GM18870 (cell line): Measurements from ENCODE around the gene KMT2D.

Source experiments
- ATAC-seq: cut with Tn5 transposase; IDR thresholded peaks from one replicate; pipeline ENCODE4 v1.9.1; 2021; ENCODE audit warnings: moderate library complexity; ENCODE audit not compliant: unreplicated experiment

The KMT2D gene

DNA sequence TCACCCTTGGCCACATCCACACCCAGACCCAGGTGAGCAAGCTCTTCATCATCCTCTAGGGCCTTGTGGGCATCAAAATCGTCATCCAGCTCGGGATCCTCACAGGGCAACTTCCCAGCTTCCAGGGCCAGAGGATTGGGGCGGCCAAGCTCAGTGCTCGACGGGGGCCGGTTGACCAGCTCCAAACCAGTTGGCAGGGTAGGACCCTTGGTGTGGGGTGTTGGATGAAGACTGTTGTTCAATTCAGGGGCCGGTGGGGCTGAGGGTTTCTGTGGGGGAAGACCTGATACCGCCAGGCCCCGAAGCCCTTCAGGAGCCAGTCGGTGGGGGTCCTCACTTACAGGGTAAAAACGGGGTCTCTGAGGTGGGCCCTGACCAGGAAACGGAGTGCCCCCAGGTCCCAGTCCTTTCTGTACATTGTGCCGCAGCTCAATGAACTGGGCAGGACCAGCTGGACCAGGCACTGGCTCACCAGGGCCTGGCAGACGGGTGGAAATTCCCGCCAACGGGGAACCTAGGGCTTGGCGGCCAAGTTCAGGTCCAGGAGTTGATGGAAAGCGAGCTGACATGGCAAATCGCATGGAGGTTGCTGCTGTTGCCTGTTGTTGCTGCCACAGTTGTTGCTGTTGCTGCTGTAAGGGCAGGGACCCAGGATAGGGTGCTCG lies 22.2 kb downstream of the KMT2D start:
- ATAC-seq, result no peak

- ATAC-seq, result no peak
Measured at GRCh38 chr12:49037947-49038237, 22.7 kb downstream of the KMT2D start.

DNA sequence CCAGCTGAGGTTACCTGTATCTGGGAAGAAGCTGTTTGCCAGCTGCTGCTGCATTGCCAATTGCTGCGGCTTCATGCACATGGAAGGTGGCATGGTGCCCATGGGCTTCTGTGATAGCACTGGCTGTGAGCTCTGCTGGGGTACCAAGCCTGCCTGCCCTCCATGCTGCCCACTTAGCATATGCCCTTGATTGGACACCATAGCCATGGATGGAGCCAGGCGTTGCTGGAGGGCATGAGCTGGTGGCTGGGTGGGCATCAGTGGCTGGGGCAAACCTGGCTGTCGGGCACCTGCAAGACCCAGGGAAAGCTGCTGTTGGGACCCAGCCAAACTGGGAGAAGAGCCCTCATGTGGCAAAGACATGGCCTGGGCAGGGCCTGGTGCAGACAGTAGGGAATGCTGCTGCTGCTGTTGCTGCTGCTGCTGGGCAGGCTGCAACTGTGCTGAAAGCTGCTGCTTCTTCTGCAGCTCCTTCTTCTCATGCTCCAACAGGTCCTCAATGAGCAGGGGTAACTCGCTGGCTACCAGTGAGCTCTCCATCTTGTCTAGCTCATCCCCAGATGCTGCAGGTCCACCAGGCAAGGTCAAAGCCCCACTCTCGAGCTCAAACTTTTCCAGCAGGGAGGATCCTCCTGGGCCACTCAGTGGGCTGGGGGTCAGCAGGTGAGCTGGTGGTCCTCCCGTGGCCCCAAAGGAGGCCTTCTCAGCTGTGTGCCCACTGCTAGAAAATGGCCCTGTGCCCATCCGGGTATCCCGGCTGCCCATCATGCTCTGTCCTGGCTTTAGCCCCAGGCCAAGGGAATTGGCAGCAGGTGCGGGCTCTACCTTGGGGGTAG lies 23.3 kb downstream of the KMT2D start:
- no peak for ATAC-seq

DNA sequence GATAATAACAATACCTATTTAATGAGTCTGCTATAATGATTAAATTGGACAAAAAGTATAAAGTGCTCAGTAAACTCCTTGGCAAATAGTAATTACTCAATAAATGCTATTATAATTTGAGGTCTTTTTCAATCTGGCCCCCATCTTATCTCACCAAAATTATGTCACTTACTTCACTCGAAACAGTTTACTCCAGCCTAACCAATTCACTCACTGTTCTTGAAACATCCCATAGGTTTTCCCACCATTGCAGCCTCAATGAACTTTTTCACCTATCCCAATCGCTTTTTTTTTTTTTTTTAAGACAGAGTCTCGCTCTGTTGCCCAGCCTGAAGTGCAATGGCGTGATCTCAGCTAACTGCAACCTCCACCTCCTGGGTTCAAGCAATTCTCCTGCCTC lies 24.6 kb downstream of the KMT2D start:
- ATAC-seq, result no peak

DNA sequence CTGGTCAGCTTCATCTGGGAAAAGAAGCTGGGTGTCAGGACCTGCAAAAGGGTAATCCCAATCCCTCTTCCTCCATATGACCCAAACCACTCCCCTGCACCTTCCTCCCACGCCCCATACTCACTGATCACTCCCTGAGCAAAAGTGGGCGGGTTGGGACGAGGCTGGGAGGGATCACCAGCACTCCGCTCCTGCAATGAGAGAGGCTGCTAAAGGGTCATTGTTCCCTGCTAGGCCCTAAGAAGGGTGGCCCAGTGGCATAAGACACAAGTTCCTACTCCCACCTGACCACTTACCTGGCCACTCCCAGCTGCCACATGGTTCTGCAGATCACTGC lies 26.3 kb downstream of the KMT2D start:
- ATAC-seq, result no peak

GRCh38 chr12:49033611-49034285 lies 26.8 kb downstream of the KMT2D start:
- no peak for ATAC-seq

DNA sequence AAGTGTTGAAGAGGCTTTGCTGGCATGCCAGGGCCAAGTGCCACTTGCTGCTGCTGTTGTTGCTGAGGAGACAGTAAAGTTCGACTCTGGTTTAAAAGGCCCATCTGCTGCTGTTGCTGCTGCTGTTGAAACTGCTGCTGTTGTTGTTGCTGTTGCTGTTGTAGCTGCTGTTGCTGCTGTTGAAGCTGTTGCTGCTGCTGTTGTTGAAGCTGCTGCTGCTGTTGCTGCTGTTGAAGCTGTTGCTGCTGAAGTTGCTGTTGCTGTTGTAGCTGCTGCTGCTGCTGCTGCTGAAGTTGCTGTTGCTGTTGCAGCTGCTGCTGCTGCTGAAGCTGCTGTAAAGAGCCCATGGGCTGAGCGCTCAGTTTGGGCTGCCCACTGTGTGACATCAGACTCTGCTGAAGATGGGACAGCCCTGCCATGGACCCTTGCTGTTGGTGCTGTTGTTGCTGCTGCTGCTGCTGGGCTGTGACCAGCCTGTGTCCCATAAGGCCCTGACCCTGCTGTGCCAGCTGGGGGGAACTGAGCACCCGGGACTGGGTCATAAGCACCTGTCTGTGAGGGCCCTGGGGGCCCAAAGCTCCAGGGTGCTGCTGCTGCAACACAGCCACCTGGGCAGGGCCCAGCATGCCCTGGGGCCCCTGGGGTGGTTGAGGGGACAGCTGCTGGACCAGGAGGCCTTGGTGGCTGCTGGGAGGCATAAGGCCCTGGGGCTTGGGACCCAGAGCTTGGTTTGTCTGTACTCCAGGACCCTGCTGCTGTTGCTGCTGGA lies 27.7 kb downstream of the KMT2D start:
- no peak for ATAC-seq

DNA sequence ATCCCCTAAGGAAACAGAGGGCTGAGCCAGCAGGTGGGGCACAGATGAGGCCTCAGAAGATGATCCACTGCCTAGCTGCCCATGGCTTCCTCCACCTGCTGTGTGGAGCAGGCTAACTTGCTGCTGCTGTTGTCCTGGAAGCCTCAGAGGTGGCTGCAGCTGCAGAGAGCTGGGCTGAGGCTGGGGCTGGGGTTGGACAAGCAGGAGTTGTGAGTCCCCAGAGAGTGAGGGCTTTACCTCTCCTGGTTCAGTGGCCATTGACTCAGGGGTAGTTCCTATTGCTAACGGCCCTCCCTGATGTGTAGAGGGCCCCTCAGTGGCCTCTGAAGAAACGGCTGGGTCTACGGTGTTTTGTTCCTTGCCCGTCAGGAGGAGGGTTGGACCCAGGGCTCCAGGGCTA lies 28.3 kb downstream of the KMT2D start:
- no peak for ATAC-seq

DNA sequence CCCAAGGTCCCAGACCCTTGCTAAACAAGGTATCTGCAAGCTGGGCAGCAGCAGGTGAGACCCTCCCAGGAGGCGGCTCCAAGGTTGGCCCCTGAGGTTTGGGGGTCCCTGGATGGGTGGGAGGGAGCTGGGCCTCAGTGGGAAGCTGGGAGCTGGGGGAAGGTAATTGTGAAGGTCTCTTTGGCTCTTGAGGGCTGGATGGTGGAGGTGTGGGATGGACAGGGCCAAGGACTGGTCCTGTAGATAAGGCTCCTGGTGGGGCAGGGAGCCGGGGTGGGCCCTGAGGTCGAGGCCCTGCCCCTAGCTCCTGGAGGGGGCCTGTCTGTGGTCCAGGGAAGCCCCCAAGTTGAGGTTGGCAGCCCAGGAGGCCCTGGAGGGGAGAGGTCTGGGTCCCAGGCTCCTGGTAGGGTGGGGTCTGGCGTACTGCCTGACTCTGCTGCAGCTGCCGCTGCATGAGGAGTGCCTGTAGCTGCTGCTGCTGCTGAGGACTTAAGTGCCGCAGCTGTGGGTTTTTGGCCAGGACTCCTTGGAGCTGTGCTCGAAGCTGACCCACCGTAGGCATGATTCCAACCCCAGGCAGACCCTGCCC lies 28.9 kb downstream of the KMT2D start:
- no peak for ATAC-seq

DNA sequence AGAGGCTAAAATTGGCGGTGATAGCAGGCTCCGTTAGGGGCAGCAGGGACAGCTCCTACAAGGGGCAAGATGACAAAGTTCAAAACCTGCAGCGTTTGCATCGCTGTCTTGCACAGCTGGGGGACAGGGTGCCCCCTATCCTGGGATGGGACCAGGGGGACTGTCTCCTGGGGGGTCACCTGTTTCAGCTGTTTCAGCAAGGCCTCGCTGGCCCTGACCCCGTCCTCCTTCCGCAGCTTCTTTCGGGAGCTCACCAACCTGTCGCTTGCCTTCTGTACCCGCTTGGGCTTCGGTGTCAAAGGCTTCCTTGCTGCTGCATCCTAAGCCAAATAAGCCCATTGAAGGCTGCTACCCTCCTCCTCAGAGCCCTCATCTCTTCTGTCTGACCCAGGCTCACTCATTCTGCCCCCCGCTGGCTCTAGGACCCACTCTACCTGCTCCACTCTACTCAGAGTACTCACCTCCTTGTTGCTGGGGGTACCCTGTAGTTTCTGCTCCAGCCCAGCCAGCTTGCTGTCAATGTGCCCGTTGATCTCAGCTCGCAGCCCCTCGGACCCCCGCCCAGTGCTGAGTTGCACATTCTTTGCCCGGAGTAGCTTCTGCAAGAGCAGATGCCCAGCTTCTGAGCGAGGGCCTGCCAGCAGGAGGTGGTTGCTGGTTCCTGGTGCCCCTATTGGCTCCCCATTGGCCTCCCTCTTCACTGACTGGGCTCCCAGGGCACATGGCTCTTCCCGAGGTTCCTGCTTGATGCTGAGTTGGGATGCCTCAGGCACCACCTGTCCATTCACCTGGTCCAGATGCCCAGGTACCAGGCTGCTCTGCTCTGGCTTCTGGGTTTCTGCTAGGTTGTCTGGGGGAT lies 29.7 kb downstream of the KMT2D start:
- ATAC-seq, result no peak

DNA sequence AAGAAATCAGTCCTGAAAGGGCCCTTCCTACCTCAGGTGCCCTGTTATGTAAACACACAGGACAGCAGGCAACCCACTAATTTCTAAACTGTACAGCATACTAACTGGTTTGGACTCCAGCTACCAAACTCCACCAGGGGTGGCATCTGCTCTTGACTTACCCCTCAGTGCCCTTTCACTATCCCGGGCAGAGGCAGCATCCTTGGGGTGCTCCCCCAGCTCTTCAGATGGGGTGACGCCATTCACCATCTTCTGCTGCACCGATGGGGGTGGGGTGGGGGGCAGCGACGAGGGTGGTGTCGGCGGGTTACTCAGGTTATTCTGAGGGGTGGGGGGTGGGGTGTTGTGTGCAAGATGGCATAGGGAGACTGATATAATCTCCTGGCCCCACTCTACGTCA lies 30.5 kb downstream of the KMT2D start:
- no peak for ATAC-seq

GRCh38 chr12:49028666-49029275 lies 31.8 kb downstream of the KMT2D start:
- ATAC-seq, result no peak

DNA sequence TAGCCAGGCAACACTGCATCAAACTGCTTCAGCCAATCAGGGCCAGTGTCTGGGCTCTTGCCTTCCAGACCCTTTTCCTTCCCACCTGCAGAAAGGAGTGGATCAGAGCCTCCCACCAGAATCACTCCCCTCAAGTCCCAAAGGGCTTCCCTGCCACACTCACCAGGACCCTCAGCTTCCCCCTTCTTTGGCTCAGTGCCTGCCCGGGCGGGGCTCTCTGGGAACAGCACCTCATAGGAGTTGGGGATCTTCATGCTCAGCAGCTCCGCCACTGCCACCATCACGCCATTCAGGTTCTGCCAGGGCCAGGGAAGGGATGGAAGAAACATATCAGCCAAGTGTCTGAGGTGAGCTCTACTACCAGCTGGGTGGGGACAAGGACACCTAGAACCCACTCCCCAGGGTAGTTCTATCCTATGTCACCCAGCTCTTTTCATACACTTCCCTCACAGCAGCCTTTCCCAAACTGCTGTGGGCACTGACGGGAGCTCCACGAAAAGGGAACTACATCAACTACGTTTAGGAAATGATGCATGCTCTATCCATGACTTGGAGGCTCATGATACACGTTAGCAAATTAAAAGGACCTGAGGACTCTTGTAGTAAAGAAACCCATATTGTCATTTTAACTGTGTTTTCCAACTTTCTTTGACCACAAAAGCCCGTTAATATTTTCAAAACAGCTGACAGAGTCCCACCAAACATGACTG lies 32.6 kb downstream of the KMT2D start:
- ATAC-seq, result no peak

- ATAC-seq, result no peak
Measured at GRCh38 chr12:49026678-49027480, 33.7 kb downstream of the KMT2D start.

DNA sequence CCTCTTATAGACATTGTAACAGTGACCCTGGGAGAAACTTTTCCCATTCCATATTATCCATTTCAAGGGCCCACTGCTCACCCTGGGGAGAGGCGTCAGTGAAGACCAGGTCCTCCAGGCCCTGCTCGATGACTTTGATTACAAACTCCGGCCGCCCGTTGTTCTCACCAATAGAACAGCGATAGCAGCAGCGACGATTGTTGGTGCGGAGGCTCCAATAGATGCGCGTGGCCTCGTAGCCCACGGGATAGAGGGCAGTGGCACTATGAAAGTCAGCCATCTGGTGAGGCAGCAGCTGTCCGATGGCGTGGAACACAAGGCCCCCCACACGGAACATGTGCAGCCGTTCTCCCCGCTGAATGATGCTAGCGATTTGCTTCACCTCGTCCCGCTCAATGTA lies 34.5 kb downstream of the KMT2D start:
- no peak for ATAC-seq

DNA sequence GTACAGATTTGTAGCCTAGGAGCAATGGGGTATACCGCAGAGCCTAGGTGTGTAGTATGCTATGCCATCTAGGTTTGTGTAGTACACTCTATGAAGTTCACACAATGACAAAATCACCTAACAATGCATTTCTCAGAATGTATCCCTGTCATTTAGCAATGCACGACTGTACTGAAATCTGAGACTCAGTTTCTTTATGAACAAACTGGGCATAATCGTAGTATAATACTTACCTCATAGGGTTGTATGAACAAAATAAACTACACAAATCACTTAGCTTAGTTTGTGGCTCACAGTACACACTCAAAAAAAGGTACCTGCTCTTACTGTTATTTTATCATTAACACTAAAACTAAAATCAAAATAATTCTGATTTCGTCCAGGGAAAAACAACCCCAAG lies 35.1 kb downstream of the KMT2D start:
- ATAC-seq, result no peak

GRCh38 chr12:49024543-49024942 lies 36.1 kb downstream of the KMT2D start:
- ATAC-seq, result no peak

DNA sequence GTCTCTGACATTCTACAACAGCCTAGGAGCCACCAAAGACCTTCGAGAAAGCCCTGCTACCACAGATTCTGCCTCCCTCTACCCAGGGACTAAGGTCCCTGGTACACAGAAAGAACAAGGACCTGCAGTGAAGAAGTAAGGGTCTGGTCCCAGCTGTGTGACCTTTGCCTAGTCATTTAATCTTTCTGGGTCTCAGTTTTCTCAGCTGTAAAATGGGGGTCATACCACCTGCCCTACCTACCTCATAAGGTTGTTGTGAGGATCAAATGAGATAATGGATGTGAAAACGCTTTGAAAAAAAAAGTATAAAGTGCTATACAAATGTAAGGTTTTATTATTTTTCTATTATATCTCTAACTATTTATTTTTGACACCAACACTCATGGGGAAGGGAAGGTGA lies 36.8 kb downstream of the KMT2D start:
- ATAC-seq, result no peak
